Skeletal muscle tissue (tissue), 4 donors: ENCODE results near the gene CELF4. TPM values are rescaled to one million over a fixed set of nuclear protein-coding genes. Genes with fewer than 3 reads are reported as not detected.

Source experiments
- H3K27ac ChIP-seq: one replicate; pipeline ENCODE4 v1.7.0; 2013; ENCODE audit warnings: mild to moderate bottlenecking, low read depth, low read length, inconsistent platforms
- H3K27me3 ChIP-seq, 3 donors: one replicate each; pipeline ENCODE4 v1.7.0; 2013; ENCODE audit warnings: low read length in 3 of 3; ENCODE audit not compliant: control insufficient read depth in 3 of 3, insufficient read depth in 3 of 3
- H3K36me3 ChIP-seq, 3 donors: one replicate each; pipeline ENCODE4 v1.7.0; 2013; ENCODE audit warnings: low read length in 3 of 3; ENCODE audit not compliant: control insufficient read depth in 3 of 3, insufficient read depth in 3 of 3
- H3K4me1 ChIP-seq, 3 donors: one replicate each; pipeline ENCODE4 v1.7.0; 2013; ENCODE audit warnings: low read length in 3 of 3, mild to moderate bottlenecking in 3 of 3; ENCODE audit not compliant: control insufficient read depth in 3 of 3, insufficient read depth in 3 of 3
- H3K4me3 ChIP-seq, 3 donors: one replicate each; pipeline ENCODE4 v1.7.0; 2013; ENCODE audit warnings: low read length in 3 of 3
- H3K9ac ChIP-seq, 3 donors: one replicate each; pipeline ENCODE4 v1.7.0; 2013; ENCODE audit warnings: low read length in 3 of 3, mild to moderate bottlenecking in 3 of 3, moderate library complexity in 2 of 3, low read depth in 1 of 3
- H3K9me3 ChIP-seq, 3 donors: one replicate each; pipeline ENCODE4 v1.7.0; 2013; ENCODE audit warnings: low read length in 3 of 3; ENCODE audit not compliant: control insufficient read depth in 3 of 3
- total RNA-seq: library from RNA; depleted of rRNA; stranded (reverse); fragments of >200 nt; gene quantifications from one replicate; pipeline ENCODE4 v1.2.3, GENCODE V29; 2014
- donor health status: Osteomylitis.

CELF4 gene
- total RNA-seq, 1 donor from 2014 or later: not detected

- Histone ChIP-seq H3K9me3 (no peaks in the 10 kb centered on the region), H3K27ac (no peak overlapping the region), H3K4me1 (no peaks in the 10 kb centered on the region), H3K4me3 (no peak overlapping the region), H3K27me3 (peaks cover 15 to 34% (median 22%) of the 10 kb centered on the region in 3 donors), H3K36me3 (no peaks in the 10 kb centered on the region), H3K9ac (no peak overlapping the region)
Measured at GRCh38 chr18:37452015-37452414, 113.6 kb downstream of the CELF4 start.

DNA sequence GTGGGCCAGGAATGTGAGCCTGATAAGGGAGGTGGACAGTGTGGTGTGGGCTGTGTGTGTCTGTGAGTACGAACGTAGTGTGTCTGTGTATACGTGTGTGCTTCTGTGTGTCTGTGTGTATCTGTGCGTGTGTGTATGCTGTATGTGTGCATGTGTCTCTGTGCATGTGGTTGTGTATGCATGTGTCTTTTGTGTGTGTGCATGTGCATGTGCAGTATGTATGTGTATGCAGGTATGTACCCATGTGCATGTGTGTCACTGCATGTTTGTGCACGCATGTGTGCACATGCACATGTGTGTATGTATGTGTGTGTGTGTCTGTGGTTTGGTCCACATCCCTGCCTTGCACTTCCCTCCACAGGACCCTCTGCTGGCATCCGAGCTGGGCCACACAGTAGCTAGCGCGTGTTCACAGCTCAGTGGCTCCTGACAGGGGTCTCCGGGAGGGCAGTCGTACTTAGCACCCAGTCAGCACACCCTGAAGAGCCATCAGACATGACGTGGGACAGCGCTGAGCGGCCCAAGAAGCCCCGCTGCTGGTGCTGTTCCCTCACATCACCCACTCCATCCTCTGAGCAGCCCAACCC lies 114.3 kb downstream of the CELF4 start:
- H3K4me3 ChIP-seq: no peak overlapping the region
- H3K9me3 ChIP-seq: no peaks in the 10 kb centered on the region
- peaks cover 15 to 35% (median 25%) of the 10 kb centered on the region in 3 donors for H3K27me3 ChIP-seq
- no peak overlapping the region for H3K9ac ChIP-seq
- H3K4me1 ChIP-seq: no peaks in the 10 kb centered on the region
- H3K27ac ChIP-seq: no peak overlapping the region
- H3K36me3 ChIP-seq: no peaks in the 10 kb centered on the region

GRCh38 chr18:37450434-37451132 lies 115.0 kb downstream of the CELF4 start:
- Histone ChIP-seq H3K36me3 (no peaks in the 10 kb centered on the region), H3K4me3 (no peak overlapping the region), H3K9ac (no peak overlapping the region), H3K27ac (no peak overlapping the region), H3K27me3 (peaks cover 15 to 42% (median 29%) of the 10 kb centered on the region in 3 donors), H3K9me3 (no peaks in the 10 kb centered on the region), H3K4me1 (no peaks in the 10 kb centered on the region)

- no peaks in the 10 kb centered on the region for H3K9me3 ChIP-seq
- H3K27me3 ChIP-seq: peaks cover 17 to 44% (median 29%) of the 10 kb centered on the region in 3 donors
- no peaks in the 10 kb centered on the region for H3K36me3 ChIP-seq
- no peaks in the 10 kb centered on the region for H3K4me1 ChIP-seq
- H3K4me3 ChIP-seq: no peak overlapping the region
- no peak overlapping the region for H3K9ac ChIP-seq
- no peak overlapping the region for H3K27ac ChIP-seq
Measured at GRCh38 chr18:37449618-37450017, 116.0 kb downstream of the CELF4 start.

DNA sequence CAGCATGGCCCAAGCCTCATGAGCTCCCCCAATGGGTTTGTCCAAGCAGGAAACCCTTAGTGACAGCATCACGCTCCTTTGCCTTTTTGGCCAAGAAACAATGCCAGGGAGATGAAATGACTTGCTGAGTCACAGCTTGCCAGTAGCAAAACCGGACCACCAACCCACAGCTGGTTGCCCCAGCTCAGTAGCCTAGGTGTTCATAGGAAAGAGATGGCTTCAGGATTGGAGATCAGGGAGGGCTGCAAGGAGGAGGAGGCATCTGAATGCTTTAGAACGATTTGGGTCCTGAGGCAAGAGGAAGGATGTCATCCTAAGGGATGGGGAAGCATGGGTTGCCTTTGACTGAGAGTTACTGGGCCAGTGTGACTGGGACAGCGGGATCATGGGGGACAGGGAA lies 116.7 kb downstream of the CELF4 start:
- Histone ChIP-seq H3K27ac (no peak overlapping the region), H3K4me3 (no peak overlapping the region), H3K36me3 (no peaks in the 10 kb centered on the region), H3K9ac (no peak overlapping the region), H3K9me3 (no peaks in the 10 kb centered on the region), H3K27me3 (peaks cover 17 to 51% (median 29%) of the 10 kb centered on the region in 3 donors), H3K4me1 (no peaks in the 10 kb centered on the region)

DNA sequence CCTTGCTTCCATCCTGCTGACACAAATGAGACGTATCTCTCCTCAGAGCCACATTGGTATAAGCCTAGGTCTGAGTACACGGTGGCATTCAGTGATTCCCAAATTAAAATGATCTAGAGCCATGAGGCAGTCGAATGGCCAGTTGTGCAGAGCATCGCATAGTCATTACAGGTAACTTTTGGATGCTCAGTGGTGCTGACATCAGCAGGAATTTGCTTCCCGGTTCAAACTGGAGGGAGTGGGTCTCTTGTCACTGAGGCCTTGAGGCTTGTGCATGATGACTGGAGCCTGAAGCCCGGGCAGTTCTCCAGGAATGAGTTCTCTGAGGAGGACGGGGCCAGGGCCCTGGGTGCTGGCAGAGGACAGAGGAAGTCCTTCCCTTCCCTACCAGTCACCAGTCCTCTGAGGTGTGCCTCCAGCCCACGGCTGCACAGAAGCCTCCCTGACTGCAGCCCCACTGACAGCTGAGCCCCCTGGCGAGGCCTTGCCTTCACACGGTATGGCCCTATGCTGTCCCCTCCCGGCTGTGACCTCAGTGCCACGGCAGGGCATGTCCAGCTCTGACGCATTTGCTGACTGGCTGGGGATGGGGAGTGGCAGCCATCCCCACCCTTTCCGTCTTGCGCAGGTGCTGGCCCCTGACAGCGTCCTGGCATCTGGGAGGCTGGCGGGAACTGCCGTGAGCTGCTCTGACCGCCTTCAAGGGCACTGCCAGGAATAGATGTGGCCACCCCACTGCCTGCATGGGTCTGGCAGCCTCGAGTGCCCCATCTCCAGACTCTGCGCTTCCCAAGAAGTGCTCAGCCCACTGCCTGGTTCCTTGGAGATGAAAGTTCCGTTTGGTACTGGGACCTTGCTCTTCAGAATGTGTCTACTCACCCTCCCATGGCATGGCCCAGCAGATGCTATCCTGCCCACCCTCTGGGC lies 117.4 kb downstream of the CELF4 start:
- Histone ChIP-seq H3K9ac (no peak overlapping the region), H3K4me3 (no peak overlapping the region), H3K36me3 (no peaks in the 10 kb centered on the region), H3K9me3 (no peaks in the 10 kb centered on the region), H3K4me1 (no peaks in the 10 kb centered on the region), H3K27ac (no peak overlapping the region), H3K27me3 (peaks cover 19 to 56% (median 33%) of the 10 kb centered on the region in 3 donors)

- no peak overlapping the region for H3K9ac ChIP-seq
- H3K36me3 ChIP-seq: no peaks in the 10 kb centered on the region
- H3K27me3 ChIP-seq: peaks cover 17 to 47% (median 40%) of the 10 kb centered on the region in 3 donors
- H3K4me3 ChIP-seq: no peak overlapping the region
- no peaks in the 10 kb centered on the region for H3K9me3 ChIP-seq
- no peak overlapping the region for H3K27ac ChIP-seq
- no peaks in the 10 kb centered on the region for H3K4me1 ChIP-seq
Measured at GRCh38 chr18:37445836-37446235, 119.8 kb downstream of the CELF4 start.

DNA sequence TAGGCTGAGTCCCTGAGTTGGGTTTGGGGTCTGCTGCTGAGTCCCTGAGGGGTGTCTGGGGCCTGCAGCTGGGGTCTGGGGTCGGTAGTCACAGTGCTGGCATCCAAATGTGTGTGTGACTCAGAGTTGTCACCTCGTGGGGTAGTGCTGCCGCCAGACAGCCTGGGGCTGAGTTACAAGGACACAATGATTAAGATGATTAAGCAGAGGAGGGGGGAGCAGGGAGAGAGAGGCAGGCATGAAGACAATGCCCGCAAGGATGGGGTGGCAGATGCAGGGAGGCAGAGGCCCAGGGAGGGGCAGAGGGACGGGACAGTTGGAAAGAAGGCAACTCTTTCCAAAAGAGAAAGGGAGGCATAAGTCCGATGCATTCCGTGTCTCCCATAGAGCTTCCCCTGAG lies 120.2 kb downstream of the CELF4 start:
- Histone ChIP-seq H3K9ac (no peak overlapping the region), H3K4me1 (no peaks in the 10 kb centered on the region), H3K27me3 (peaks cover 17 to 43% (median 36%) of the 10 kb centered on the region in 3 donors), H3K27ac (no peak overlapping the region), H3K4me3 (no peak overlapping the region), H3K9me3 (no peaks in the 10 kb centered on the region), H3K36me3 (no peaks in the 10 kb centered on the region)

DNA sequence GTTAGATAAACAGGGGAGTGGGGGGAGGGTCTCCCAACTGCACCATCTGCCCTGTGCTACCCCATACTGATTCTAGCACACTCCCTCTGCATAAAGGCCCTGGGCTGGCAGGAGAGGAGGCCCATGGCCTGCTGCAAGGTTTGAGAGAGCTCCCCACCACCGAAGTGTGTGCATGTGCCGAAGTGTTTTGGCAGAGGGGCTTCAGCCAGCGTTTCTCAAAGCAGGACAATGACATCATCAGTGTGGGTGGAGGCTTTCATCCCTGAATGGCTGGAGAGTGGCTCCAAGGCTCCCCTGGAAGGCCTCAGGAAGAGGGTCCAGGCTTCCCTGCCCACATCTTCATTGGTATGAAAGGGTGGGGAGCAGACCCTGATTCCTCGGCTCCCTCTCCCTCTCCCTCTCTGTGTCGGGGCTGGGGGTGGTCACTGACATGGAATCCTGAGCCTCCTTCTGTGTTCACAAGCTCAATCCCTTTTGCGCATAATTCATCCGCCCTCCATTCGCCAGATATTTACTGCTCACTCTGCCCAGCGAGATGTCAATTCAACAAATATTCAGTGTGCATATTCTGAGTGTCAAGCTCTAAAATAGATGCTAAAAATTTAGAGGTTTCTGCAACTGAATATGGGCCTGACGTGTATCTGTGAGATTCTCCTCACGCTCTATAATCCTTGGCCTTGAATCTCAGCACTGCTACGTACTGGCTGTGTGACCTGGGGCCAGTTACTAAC lies 122.1 kb downstream of the CELF4 start:
- peaks cover 8 to 34% (median 27%) of the 10 kb centered on the region in 3 donors for H3K27me3 ChIP-seq

More for the DNA sequence above, 122.1 kb downstream of the CELF4 start:
- Histone ChIP-seq H3K9ac (no peak overlapping the region), H3K36me3 (no peaks in the 10 kb centered on the region), H3K9me3 (no peaks in the 10 kb centered on the region), H3K27ac (no peak overlapping the region), H3K4me3 (no peak overlapping the region), H3K4me1 (no peaks in the 10 kb centered on the region)
